CD1c-positive myeloid dendritic cell (primary cell): ENCODE data around the gene NDUFB6.
"Not testable (repeated sequence)": the region's sequence is repeated elsewhere in the genome, so short reads cannot be mapped to it uniquely, and the experiment has no call there.

ENCODE experiments used
- DNase-seq: peaks from one replicate; pipeline ENCODE4 v3.0.0-alpha.2; 2016; ENCODE audit errors: extremely low spot score

NDUFB6 gene

GRCh38 chr9:32571969-32572899, 725 bp downstream of the NDUFB6 start:
- peak; percentile 81 for DNase-seq

- DNase-seq, result no peak
These were observed 2.7 kb downstream of the NDUFB6 start for GRCh38 chr9:32570262-32570661.

- DNase-seq, result no peak
These were observed 6.2 kb downstream of the NDUFB6 start for GRCh38 chr9:32566770-32567169.

- DNase-seq, result no peak
These were observed 7.0 kb downstream of the NDUFB6 start for GRCh38 chr9:32565967-32566366.

- DNase-seq, result peak; percentile 52
These were observed 14.5 kb downstream of the NDUFB6 start for GRCh38 chr9:32558408-32558934.

GRCh38 chr9:32554591-32554990, 18.4 kb downstream of the NDUFB6 start:
- no peak for DNase-seq

- no peak for DNase-seq
These were observed 18.9 kb downstream of the NDUFB6 start for GRCh38 chr9:32554107-32554506.

GRCh38 chr9:32552172-32552872, 20.6 kb downstream of the NDUFB6 start, which contains the start of the genes SMIM27 and TOPORS:
SMIM27 (plus strand) TSS chr9:32552327; CDS start chr9:32552435, 108 bp downstream.
TOPORS (minus strand) TSS chr9:32552586; CDS start chr9:32552436, 150 bp downstream.
- peak; percentile 97 for DNase-seq

- peak; percentile 79 for DNase-seq
These were observed 21.5 kb downstream of the NDUFB6 start for GRCh38 chr9:32551276-32552051.

- DNase-seq, result peak; percentile 91
These were observed 22.2 kb downstream of the NDUFB6 start for GRCh38 chr9:32550562-32551275.

GRCh38 chr9:32550150-32550561, 22.8 kb downstream of the NDUFB6 start:
- DNase-seq, result peak; percentile 11

- not testable (repeated sequence) for DNase-seq
These were observed 24.7 kb downstream of the NDUFB6 start for GRCh38 chr9:32548213-32548612.

- DNase-seq, result no peak
These were observed 27.1 kb downstream of the NDUFB6 start for GRCh38 chr9:32545884-32546283.

GRCh38 chr9:32543047-32543446, 29.9 kb downstream of the NDUFB6 start:
- no peak for DNase-seq

GRCh38 chr9:32533816-32534215, 39.1 kb downstream of the NDUFB6 start:
- no peak for DNase-seq

- no peak for DNase-seq
These were observed 39.6 kb downstream of the NDUFB6 start for GRCh38 chr9:32533336-32533735.

- DNase-seq, result no peak
These were observed 46.3 kb downstream of the NDUFB6 start for GRCh38 chr9:32526707-32527048.

GRCh38 chr9:32526041-32526706, 46.8 kb downstream of the NDUFB6 start, which contains the start of gene RIGI:
RIGI (minus strand) TSS chr9:32526196; CDS start chr9:32526166, 30 bp downstream.
- DNase-seq, result peak; percentile 94

GRCh38 chr9:32525709-32526030, 47.3 kb downstream of the NDUFB6 start:
- DNase-seq, result no peak

- peak; percentile 28 for DNase-seq
These were observed 47.9 kb downstream of the NDUFB6 start for GRCh38 chr9:32524892-32525708.
